Measurements from ENCODE around the gene UBAC2.

- TF ChIP-seq CTCF (IDR thresholded peaks at IDR 0.05 in 4 of 5, conservative IDR thresholded peaks at IDR 0.05 in 1 of 5) (no peak), POLR2A (IDR thresholded peaks at IDR 0.05) (no peak)
These were observed 97.4 kb downstream of the UBAC2 start for GRCh38 chr13:99298056-99298455.
